HepG2 (cell line): ENCODE measurements around the gene POLR1H. TPM values are rescaled to one million over a fixed set of nuclear protein-coding genes. Genes with fewer than 3 reads are reported as not detected.

Experiments
- FOXM1 ChIP-seq: sonication (generic); formaldehyde crosslinking; IDR thresholded peaks from 2 replicates; pipeline ENCODE4 v1.5.0; 2020; ENCODE audit warnings: missing genetic modification reagents
- MLXIP ChIP-seq: sonication (generic); formaldehyde crosslinking; IDR thresholded peaks from 2 replicates; pipeline ENCODE4 v1.9.0; 2021; ENCODE audit warnings: missing genetic modification reagents, borderline replicate concordance
- THYN1 ChIP-seq: sonication (generic); formaldehyde crosslinking; IDR thresholded peaks from 2 replicates; pipeline ENCODE4 v1.8.1; 2023; ENCODE audit warnings: low read depth, mild to moderate bottlenecking, moderate library complexity, missing genetic modification reagents, borderline replicate concordance
- TSC22D2 ChIP-seq: sonication (generic); formaldehyde crosslinking; IDR thresholded peaks from 2 replicates; pipeline ENCODE4 v1.5.1; 2020; ENCODE audit warnings: missing genetic modification reagents, mild to moderate bottlenecking, borderline replicate concordance
- ZBED4 ChIP-seq: sonication (generic); formaldehyde crosslinking; IDR thresholded peaks from 2 replicates; pipeline ENCODE4 v1.4.0; 2020; ENCODE audit warnings: missing genetic modification reagents, borderline replicate concordance
- ZBTB25 ChIP-seq: IDR thresholded peaks from 2 replicates; pipeline ENCODE4 v1.6.1; 2018; ENCODE audit warnings: missing genetic modification reagents
- ZNF547 ChIP-seq: sonication (generic); formaldehyde crosslinking; IDR thresholded peaks from 2 replicates; pipeline ENCODE4 v1.5.1; 2020; ENCODE audit warnings: mild to moderate bottlenecking, missing genetic modification reagents
- ZNF782 ChIP-seq: sonication (generic); formaldehyde crosslinking; IDR thresholded peaks from 2 replicates; pipeline ENCODE4 v1.4.0; 2020; ENCODE audit warnings: missing genetic modification reagents, mild to moderate bottlenecking, borderline replicate concordance
- ZNF879 ChIP-seq: sonication (generic); formaldehyde crosslinking; IDR thresholded peaks from 2 replicates; pipeline ENCODE4 v1.8.1; 2023; ENCODE audit warnings: missing genetic modification reagents
- polyA plus RNA-seq, 8 experiments: library from polyadenylated mRNA; depleted of rRNA in 3 of 8; stranded (reverse) in 7 of 8; unstranded in 1 of 8; fragments of >200 nt; fragmentation: Illumina TruSeq in 4 of 8; extraction: Trizol in 4 of 8; gene quantifications; 2 replicates each; pipeline versions ENCODE4 v1.2.1 to v1.2.3, GENCODE V29; 2011 to 2016; ENCODE audit warnings: low read depth in 4 of 8, missing spikeins in 1 of 8, mixed read lengths in 1 of 8; ENCODE audit not compliant: insufficient read depth in 1 of 8
- total RNA-seq, 5 experiments: library from RNA; depleted of rRNA; stranded (reverse); fragments of >200 nt; fragmentation: Illumina TruSeq; extraction: Trizol; gene quantifications; 2 replicates each; pipeline ENCODE4 v1.2.3, GENCODE V29; 2016; ENCODE audit warnings: low read depth in 1 of 5
- TF ChIP-seq, protein P1 (sequence below): sonication (generic); formaldehyde crosslinking; IDR thresholded peaks from 2 replicates; pipeline ENCODE4 v1.4.0; 2020; ENCODE audit warnings: missing genetic modification reagents, borderline replicate concordance
- TF ChIP-seq, protein P2 (sequence below), 2 experiments: sonication (generic) in 1 of 2; formaldehyde crosslinking in 1 of 2; IDR thresholded peaks; 2 replicates each; pipeline versions ENCODE4 v1.5.1 to v1.6.1; 2011 to 2020; ENCODE audit warnings: borderline replicate concordance in 1 of 2, low read depth in 1 of 2, low read length in 1 of 2, mild to moderate bottlenecking in 1 of 2, missing genetic modification reagents in 1 of 2, moderate library complexity in 1 of 2
- TF ChIP-seq, protein P3 (sequence below): sonication (generic); formaldehyde crosslinking; conservative IDR thresholded peaks from 2 replicates; pipeline ENCODE4 v1.4.0; 2020; ENCODE audit warnings: missing genetic modification reagents

Gene POLR1H
- total and polyA plus RNA-seq, 2 of the 13 experiments (the other 11 are each of a cell fraction or from before 2014, with no cell fraction given): 61.4 to 79.8 TPM

DNA sequence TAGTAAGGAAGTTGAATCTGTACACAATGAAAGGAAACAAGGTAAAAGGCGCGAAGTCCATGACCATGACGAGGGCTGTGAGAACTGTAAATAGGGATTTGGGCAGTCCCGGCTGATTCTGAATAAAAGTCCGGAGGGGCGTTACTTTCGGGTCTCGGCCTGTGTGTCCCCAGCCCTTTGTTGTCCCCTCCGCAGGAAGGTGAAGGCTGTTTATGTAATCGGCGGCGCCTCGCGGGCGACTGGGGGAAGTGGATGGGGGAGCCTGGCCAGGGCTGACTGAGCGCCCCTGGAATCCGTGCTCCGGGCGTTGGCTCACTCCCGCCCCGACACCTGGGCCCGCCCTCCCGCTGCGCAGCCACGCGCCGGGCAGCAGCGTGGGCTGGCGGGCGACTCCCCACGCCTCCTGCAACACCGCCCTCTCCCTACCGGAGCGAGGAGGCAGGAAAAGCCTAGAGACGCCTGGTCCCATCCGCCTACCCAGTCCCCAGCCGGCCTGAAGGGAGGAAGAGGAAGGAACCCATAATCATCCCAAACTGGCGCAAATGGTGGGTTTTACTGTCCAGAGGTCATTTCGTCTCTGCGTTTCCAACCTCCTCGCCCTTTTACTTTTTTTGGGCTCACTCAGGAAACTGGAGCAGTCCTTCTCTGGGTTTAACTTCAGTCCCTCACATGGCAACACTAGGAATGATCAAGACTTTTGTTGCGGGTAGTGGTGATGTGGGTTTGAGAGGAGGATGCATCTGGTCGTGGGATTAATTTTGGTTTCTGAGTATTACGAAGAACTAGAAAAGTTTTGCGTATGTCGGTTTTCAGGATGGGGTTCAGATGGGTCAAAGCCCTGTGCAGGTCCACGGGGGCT lies 39.7 kb downstream of the POLR1H start (continued):
- peak; percentile 68; the same call in 1 of the 2 replicates for TF ChIP-seq ZBED4 (CRISPR knock-in tag)
- TF ChIP-seq ZNF879: 0 out of 2 replicates have a peak, but pooled peaks have one; percentile 65
- 0 out of 2 replicates have a peak, but pooled peaks have one; percentile 9 for TF ChIP-seq TSC22D2 (CRISPR knock-in tag)
- no peak for TF ChIP-seq ZNF782
- TF ChIP-seq, protein P1, sequence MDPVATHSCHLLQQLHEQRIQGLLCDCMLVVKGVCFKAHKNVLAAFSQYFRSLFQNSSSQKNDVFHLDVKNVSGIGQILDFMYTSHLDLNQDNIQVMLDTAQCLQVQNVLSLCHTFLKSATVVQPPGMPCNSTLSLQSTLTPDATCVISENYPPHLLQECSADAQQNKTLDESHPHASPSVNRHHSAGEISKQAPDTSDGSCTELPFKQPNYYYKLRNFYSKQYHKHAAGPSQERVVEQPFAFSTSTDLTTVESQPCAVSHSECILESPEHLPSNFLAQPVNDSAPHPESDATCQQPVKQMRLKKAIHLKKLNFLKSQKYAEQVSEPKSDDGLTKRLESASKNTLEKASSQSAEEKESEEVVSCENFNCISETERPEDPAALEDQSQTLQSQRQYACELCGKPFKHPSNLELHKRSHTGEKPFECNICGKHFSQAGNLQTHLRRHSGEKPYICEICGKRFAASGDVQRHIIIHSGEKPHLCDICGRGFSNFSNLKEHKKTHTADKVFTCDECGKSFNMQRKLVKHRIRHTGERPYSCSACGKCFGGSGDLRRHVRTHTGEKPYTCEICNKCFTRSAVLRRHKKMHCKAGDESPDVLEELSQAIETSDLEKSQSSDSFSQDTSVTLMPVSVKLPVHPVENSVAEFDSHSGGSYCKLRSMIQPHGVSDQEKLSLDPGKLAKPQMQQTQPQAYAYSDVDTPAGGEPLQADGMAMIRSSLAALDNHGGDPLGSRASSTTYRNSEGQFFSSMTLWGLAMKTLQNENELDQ: 0 out of 2 replicates have a peak, but pooled peaks have one; percentile 54
- no peak for TF ChIP-seq MLXIP (CRISPR knock-in tag)
- TF ChIP-seq THYN1 (CRISPR knock-in tag): no peak
- TF ChIP-seq FOXM1 (CRISPR knock-in tag): no peak
- peak; percentile 86 for TF ChIP-seq ZNF547 (CRISPR knock-in tag)
- TF ChIP-seq ZBTB25: no peak
- TF ChIP-seq, protein P2, sequence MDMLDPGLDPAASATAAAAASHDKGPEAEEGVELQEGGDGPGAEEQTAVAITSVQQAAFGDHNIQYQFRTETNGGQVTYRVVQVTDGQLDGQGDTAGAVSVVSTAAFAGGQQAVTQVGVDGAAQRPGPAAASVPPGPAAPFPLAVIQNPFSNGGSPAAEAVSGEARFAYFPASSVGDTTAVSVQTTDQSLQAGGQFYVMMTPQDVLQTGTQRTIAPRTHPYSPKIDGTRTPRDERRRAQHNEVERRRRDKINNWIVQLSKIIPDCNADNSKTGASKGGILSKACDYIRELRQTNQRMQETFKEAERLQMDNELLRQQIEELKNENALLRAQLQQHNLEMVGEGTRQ (IDR thresholded peaks at IDR 0.05; ENCODE audit: low read depth, low read length): no peak
- TF ChIP-seq, protein P2 (CRISPR knock-in tag; IDR thresholded peaks at IDR 0.05; ENCODE audit: borderline replicate concordance): no peak
- TF ChIP-seq, protein P3, sequence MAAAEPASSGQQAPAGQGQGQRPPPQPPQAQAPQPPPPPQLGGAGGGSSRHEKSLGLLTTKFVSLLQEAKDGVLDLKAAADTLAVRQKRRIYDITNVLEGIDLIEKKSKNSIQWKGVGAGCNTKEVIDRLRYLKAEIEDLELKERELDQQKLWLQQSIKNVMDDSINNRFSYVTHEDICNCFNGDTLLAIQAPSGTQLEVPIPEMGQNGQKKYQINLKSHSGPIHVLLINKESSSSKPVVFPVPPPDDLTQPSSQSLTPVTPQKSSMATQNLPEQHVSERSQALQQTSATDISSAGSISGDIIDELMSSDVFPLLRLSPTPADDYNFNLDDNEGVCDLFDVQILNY: 0 out of 2 replicates have a peak, but pooled peaks have one; percentile 23
